Thoracic aorta (tissue), 2 donors: ENCODE results near the gene TRIM44. TPM values are rescaled to one million over a fixed set of nuclear protein-coding genes. Genes with fewer than 3 reads are reported as not detected.
"Not testable (repeated sequence)": the region's sequence is repeated elsewhere in the genome, so short reads cannot be mapped to it uniquely, and the experiment has no call there.

Experiments
- ATAC-seq: fragments of 150-250 bp; one replicate; pipeline ENCODE4 v1.8.0; 2017; ENCODE audit warnings: low read depth; ENCODE audit not compliant: insufficient number of reproducible peaks, low FRiP score
- DNase-seq: peaks from one replicate; pipeline ENCODE4 v3.0.0-alpha.2; 2020; ENCODE audit warnings: low spot score
- H3K27ac ChIP-seq, 2 donors: fragments of 200-600 bp; sonication (generic); 1 replicate in 1 of 2; 2 replicates in 1 of 2; pipeline ENCODE4 v1.5.1; 2016; ENCODE audit warnings: mild to moderate bottlenecking in 2 of 2, moderate library complexity in 2 of 2
- H3K27me3 ChIP-seq: fragments of 200-600 bp; sonication (generic); replicated peaks from 2 replicates; pipeline ENCODE4 v1.6.0; 2016; ENCODE audit warnings: mild to moderate bottlenecking; ENCODE audit not compliant: insufficient read depth
- H3K36me3 ChIP-seq: fragments of 200-600 bp; sonication (generic); one replicate; pipeline ENCODE4 v1.5.1; 2016
- H3K4me1 ChIP-seq, 2 donors: fragments of 200-600 bp; sonication (generic); 1 replicate in 1 of 2; 2 replicates in 1 of 2; pipeline versions ENCODE4 v1.5.1 to v1.6.0; 2016; ENCODE audit warnings: low read depth in 2 of 2, mild to moderate bottlenecking in 1 of 2; ENCODE audit not compliant: control insufficient read depth in 1 of 2
- H3K4me3 ChIP-seq: fragments of 200-600 bp; sonication (generic); 2 replicates; pipeline ENCODE4 v1.5.1; 2016; ENCODE audit warnings: mild to moderate bottlenecking
- H3K9me3 ChIP-seq: fragments of 200-600 bp; sonication (generic); 2 replicates; pipeline ENCODE4 v1.5.1; 2016
- total RNA-seq, 2 donors: library from RNA; depleted of rRNA; stranded (reverse); fragments of >200 nt; gene quantifications; one replicate each; pipeline versions ENCODE4 v1.1.0 to v1.2.3, GENCODE V29; 2016
- TF ChIP-seq, protein P1 (sequence below): fragments of 200-600 bp; sonication (generic); IDR thresholded peaks from one replicate; pipeline ENCODE4 v1.5.1; 2019; ENCODE audit warnings: antibody characterized with exemption

TRIM44 gene
- total RNA-seq, 2 donors from 2014 or later, result 26.0 to 26.8 TPM

- Histone ChIP-seq H3K27me3 (no peaks in the 10 kb centered on the region), H3K9me3 (no peaks in the 10 kb centered on the region), H3K4me1 (no peaks in the 10 kb centered on the region), H3K27ac (no peak overlapping the region), H3K36me3 (no peaks in the 10 kb centered on the region), H3K4me3 (no peak overlapping the region)
- ATAC-seq, result no peak
- TF ChIP-seq, protein P1, sequence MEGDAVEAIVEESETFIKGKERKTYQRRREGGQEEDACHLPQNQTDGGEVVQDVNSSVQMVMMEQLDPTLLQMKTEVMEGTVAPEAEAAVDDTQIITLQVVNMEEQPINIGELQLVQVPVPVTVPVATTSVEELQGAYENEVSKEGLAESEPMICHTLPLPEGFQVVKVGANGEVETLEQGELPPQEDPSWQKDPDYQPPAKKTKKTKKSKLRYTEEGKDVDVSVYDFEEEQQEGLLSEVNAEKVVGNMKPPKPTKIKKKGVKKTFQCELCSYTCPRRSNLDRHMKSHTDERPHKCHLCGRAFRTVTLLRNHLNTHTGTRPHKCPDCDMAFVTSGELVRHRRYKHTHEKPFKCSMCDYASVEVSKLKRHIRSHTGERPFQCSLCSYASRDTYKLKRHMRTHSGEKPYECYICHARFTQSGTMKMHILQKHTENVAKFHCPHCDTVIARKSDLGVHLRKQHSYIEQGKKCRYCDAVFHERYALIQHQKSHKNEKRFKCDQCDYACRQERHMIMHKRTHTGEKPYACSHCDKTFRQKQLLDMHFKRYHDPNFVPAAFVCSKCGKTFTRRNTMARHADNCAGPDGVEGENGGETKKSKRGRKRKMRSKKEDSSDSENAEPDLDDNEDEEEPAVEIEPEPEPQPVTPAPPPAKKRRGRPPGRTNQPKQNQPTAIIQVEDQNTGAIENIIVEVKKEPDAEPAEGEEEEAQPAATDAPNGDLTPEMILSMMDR, result no peak
- DNase-seq, result no peak
Measured at GRCh38 chr11:35751664-35752061, 89.1 kb downstream of the TRIM44 start.

DNA sequence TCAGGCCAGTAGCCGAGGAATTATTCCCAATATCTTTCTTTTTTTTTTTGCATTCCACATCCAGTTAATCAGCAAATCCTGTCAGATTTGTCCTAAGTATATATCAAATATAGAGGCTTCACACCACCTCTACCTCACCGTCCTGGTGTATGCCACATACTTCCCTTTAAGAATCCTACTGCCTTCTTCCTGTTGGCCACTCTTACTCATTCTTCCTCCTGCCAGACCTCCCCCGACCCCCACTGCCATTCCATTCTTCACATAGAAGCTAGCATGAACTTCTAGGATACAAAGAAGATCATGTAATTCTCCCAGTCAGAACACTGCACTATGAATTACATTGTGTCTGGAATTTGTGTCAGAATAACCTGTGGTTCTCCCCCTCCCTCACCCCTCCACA, 89.5 kb downstream of the TRIM44 start:
- DNase-seq (no peak), ATAC-seq (no peak)
- Histone ChIP-seq H3K36me3 (no peaks in the 10 kb centered on the region), H3K4me3 (no peak overlapping the region), H3K27ac (no peak overlapping the region), H3K9me3 (no peaks in the 10 kb centered on the region), H3K4me1 (no peaks in the 10 kb centered on the region), H3K27me3 (no peaks in the 10 kb centered on the region)
- TF ChIP-seq, protein P1, result no peak

DNA sequence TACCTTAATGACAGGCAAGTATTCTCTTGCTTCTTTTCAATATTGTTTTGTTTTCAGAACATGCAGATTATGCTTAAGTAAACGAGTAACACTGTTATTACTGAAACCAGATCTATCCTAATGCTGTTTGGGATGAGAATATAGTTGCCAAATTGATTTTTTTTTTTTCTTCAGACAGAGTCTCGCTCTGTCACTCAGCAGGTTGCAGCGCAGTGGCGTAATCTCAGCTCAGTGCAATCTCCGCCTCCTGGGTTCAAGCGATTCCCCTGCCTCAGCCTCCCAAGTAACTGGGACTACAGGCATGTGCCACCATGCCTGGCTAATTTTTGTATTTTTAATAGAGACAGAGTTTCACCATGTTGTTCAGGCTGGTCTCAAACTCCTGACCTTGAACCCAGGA, 91.0 kb downstream of the TRIM44 start:
- not testable (repeated sequence) for H3K36me3 ChIP-seq, H3K9me3 ChIP-seq, H3K27ac ChIP-seq, H3K4me3 ChIP-seq, H3K27me3 ChIP-seq, H3K4me1 ChIP-seq, ATAC-seq, DNase-seq

- H3K27ac ChIP-seq, H3K36me3 ChIP-seq, H3K4me3 ChIP-seq, H3K9me3 ChIP-seq, DNase-seq, H3K27me3 ChIP-seq, ATAC-seq: not testable (repeated sequence)
- peaks cover 3 to 13% of the 10 kb centered on the region in 2 donors for H3K4me1 ChIP-seq
Measured at GRCh38 chr11:35759951-35760350, 97.4 kb downstream of the TRIM44 start.

DNA sequence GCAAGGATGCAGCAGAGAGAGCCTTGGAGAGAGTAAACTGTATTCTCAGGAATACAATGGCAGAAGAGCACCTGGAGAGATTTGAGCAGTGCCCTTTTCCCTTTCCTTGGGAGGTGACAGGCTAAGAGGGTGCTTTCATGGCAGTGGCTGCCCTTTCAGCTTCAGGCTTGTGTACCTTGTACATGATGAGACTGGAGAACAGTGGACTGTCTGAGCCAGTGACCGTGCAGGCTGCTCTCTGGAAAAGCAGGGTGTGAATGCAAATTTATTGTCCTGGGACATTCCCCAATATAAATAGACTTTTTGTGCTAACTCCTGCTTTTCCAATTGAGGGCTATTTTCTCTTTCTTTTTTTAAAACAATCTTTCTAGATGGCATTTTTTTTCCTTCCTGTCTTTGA, 99.3 kb downstream of the TRIM44 start:
- no peak for DNase-seq
- no peaks in the 10 kb centered on the region for H3K9me3 ChIP-seq
- TF ChIP-seq, protein P1, result no peak
- no peak overlapping the region for H3K4me3 ChIP-seq
- no peak overlapping the region for H3K27ac ChIP-seq
- H3K27me3 ChIP-seq, result no peaks in the 10 kb centered on the region
- no peak for ATAC-seq
- H3K4me1 ChIP-seq, result peaks cover 3 to 13% of the 10 kb centered on the region in 2 donors
- no peaks in the 10 kb centered on the region for H3K36me3 ChIP-seq

- no peaks in the 10 kb centered on the region for H3K36me3 ChIP-seq
- peaks cover 3 to 13% of the 10 kb centered on the region in 2 donors for H3K4me1 ChIP-seq
- ATAC-seq, result no peak
- H3K4me3 ChIP-seq, result no peak overlapping the region
- no peak for DNase-seq
- TF ChIP-seq, protein P1, result no peak
- H3K27me3 ChIP-seq, result no peaks in the 10 kb centered on the region
- no peaks in the 10 kb centered on the region for H3K9me3 ChIP-seq
- H3K27ac ChIP-seq, result no peak overlapping the region
Measured at GRCh38 chr11:35763301-35763700, 100.7 kb downstream of the TRIM44 start.
